ENCODE data around the gene GPATCH2. TPM values are rescaled to one million over a fixed set of nuclear protein-coding genes. Genes with fewer than 3 reads are reported as not detected.

Gene GPATCH2
- polyA plus RNA-seq, 1 of the 3 experiments (the other 2 are of a cell fraction): 4.2 TPM

DNA sequence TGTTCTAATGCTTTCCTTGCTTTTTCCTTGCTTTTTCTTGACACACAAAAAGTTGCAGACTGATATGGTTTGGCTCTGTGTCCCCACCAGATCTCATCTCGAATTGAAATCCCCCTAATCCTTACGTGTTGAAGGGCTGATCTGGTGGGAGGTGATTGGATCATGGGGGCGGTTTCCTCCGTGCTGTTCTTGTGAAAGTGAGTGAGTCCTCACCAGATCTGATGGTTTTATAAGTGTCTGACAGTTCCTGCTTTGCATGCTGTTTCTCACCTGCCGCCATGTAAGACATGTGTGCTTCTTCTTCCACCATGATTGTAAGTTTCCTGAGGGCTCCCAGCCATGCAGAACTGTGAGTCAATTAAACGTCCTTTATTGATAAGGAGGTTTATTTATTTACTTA lies 11.6 kb upstream of the GPATCH2 start:
- no peak overlapping the region for H2AFZ ChIP-seq (ENCODE audit: low read depth)
- no peak for DNase-seq
- no peaks in the 10 kb centered on the region for H3F3A ChIP-seq (replicated peaks; ENCODE audit: insufficient read depth)
- H3K79me2 ChIP-seq (ENCODE audit: insufficient read depth): no peaks in the 10 kb centered on the region
- TF ChIP-seq MEF2A (IDR thresholded peaks at IDR 0.05; ENCODE audit: borderline replicate concordance, low read depth) (no peak), FOXM1 (IDR thresholded peaks at IDR 0.05; ENCODE audit: low read depth) (no peak)
- H3K4me2 ChIP-seq: no peak overlapping the region
- H3K4me3 ChIP-seq (ENCODE audit: low read depth in 2 of 2, low read length in 1 of 2): no peak overlapping the region
- no peaks in the 10 kb centered on the region for H3K36me3 ChIP-seq (replicated peaks in 1 of 2; ENCODE audit: control insufficient read depth in 1 of 2, insufficient read depth in 2 of 2, low read length in 1 of 2)
- 74% methylated on average over 6 of the region's 6 CpGs for WGBS (ENCODE audit: low lambda C conversion rate)
- ChIA-PET CTCF (no interaction called here), POLR2A (no interaction called here)
- H3K9me3 ChIP-seq: no peaks in the 10 kb centered on the region
- H3K9me2 ChIP-seq: no peaks in the 10 kb centered on the region
- H3K27ac ChIP-seq (ENCODE audit: low read depth in 2 of 2, low read length in 1 of 2): no peak overlapping the region
- no peak overlapping the region for H3K9ac ChIP-seq
- no peaks in the 10 kb centered on the region for H3K4me1 ChIP-seq (ENCODE audit: control insufficient read depth in 1 of 2, insufficient read depth in 2 of 2, low read depth in 1 of 2, low read length in 1 of 2)
- no peaks in the 10 kb centered on the region for H3K27me3 ChIP-seq (ENCODE audit: insufficient read depth)
- H4K20me1 ChIP-seq (ENCODE audit: insufficient read depth): no peaks in the 10 kb centered on the region

DNA sequence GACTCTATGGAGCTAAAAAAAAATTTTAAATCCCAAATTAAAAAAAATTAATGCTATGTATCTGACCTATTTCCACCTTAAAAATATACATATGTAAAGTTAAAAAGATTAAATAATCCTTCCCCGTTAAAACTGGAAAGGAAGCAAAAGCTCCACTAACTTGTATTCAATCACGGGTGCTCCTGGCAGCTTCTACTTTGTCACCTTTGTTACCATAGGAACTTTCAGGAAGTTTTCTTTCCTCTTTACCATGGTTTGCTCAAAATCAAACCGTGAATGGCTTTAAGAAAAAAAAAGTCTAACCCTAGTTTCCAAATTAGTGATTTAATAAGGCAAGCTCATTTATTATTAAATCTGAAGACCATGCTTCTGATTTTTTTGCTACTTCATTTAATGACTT lies 3.5 kb downstream of the GPATCH2 start:
- no peak overlapping the region for H2AFZ ChIP-seq (ENCODE audit: low read depth)
- WGBS (ENCODE audit: low lambda C conversion rate): 83% methylated on average over 3 of the region's 3 CpGs
- H3K4me2 ChIP-seq: no peak overlapping the region
- H3K9me3 ChIP-seq: no peaks in the 10 kb centered on the region
- CTCF ChIA-PET: interaction anchor here (1.0 to 1.5 kb wide), 3 partner anchors 9 to 33 kb away, joined by 3 read pairs; no protein-coding TSS in a partner anchor
- no peak for DNase-seq
- no peak overlapping the region for H3K9ac ChIP-seq
- no peak overlapping the region for H3K4me3 ChIP-seq (ENCODE audit: low read depth in 2 of 2, low read length in 1 of 2)
- peaks cover 84% of the 10 kb centered on the region for H3K79me2 ChIP-seq (ENCODE audit: insufficient read depth)
- POLR2A ChIA-PET: no interaction called here
- no peak overlapping the region for H3K27ac ChIP-seq (ENCODE audit: low read depth in 2 of 2, low read length in 1 of 2)
- H3K36me3 ChIP-seq (replicated peaks in 1 of 2; ENCODE audit: control insufficient read depth in 1 of 2, insufficient read depth in 2 of 2, low read length in 1 of 2): peaks cover 3 to 10% of the 10 kb centered on the region in 2 experiments
- no peaks in the 10 kb centered on the region for H3F3A ChIP-seq (replicated peaks; ENCODE audit: insufficient read depth)
- no peaks in the 10 kb centered on the region for H3K27me3 ChIP-seq (ENCODE audit: insufficient read depth)
- TF ChIP-seq FOXM1 (IDR thresholded peaks at IDR 0.05; ENCODE audit: low read depth): no peak
- TF ChIP-seq TEAD4 (IDR thresholded peaks at IDR 0.05; ENCODE audit: borderline replicate concordance, insufficient read depth): no peak
- no peak for TF ChIP-seq SIN3A (IDR thresholded peaks at IDR 0.05; ENCODE audit: borderline replicate concordance, low read depth, low read length)
- no peak for TF ChIP-seq SMC3 (IDR thresholded peaks at IDR 0.05; ENCODE audit: low read depth, low read length)
- no peak for TF ChIP-seq RCOR1 (IDR thresholded peaks at IDR 0.05; ENCODE audit: low read length)
- TF ChIP-seq EP300 (IDR thresholded peaks at IDR 0.05; ENCODE audit: borderline replicate concordance in 1 of 2, low read depth in 1 of 2, low read length in 1 of 2): no peak
- TF ChIP-seq RXRA (IDR thresholded peaks at IDR 0.05; ENCODE audit: borderline replicate concordance, low read depth): no peak
- no peak for TF ChIP-seq MEF2A (IDR thresholded peaks at IDR 0.05; ENCODE audit: borderline replicate concordance, low read depth)
- TF ChIP-seq YY1 (IDR thresholded peaks at IDR 0.05; ENCODE audit: low read depth): no peak
- TF ChIP-seq RFX5 (IDR thresholded peaks at IDR 0.05; ENCODE audit: low read length): no peak
- TF ChIP-seq FOSL2 (IDR thresholded peaks at IDR 0.05; ENCODE audit: borderline replicate concordance, low read depth): no peak
- no peaks in the 10 kb centered on the region for H3K9me2 ChIP-seq
- H3K4me1 ChIP-seq (ENCODE audit: control insufficient read depth in 1 of 2, insufficient read depth in 2 of 2, low read depth in 1 of 2, low read length in 1 of 2): peaks cover 3 to 20% of the 10 kb centered on the region in 2 experiments; a peak in 3 of 4 replicates
- H4K20me1 ChIP-seq (ENCODE audit: insufficient read depth): 0 out of 2 replicates have a peak, but pooled peaks cover 5% of the 10 kb centered on the region

DNA sequence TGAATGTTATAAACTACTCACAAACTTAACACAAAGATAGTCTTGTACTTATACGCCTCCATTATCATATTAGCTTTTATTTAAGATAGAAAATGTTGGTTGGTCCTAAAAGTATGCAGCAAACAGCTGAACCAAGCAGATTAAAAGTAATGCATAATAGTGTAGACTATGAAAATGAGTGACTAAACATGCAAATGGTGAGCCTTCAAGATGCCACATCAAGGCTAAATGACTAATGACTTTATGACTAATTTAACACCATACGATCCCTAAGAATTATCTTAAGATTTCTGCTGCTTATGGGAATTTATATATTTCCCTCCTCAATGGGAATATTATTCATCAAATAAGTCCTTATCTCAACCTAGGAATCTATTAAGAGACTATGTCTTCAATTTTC lies 4.6 kb downstream of the GPATCH2 start:
- no peak for DNase-seq
- H3K9ac ChIP-seq: no peak overlapping the region
- no peak overlapping the region for H2AFZ ChIP-seq (ENCODE audit: low read depth)
- ChIA-PET POLR2A (no interaction called here), CTCF (no interaction called here)
- no peaks in the 10 kb centered on the region for H3K9me2 ChIP-seq
- no peaks in the 10 kb centered on the region for H3K27me3 ChIP-seq (ENCODE audit: insufficient read depth)
- peaks cover 3 to 20% of the 10 kb centered on the region in 2 experiments; a peak in 2 of 4 replicates for H3K4me1 ChIP-seq (ENCODE audit: control insufficient read depth in 1 of 2, insufficient read depth in 2 of 2, low read depth in 1 of 2, low read length in 1 of 2)
- no peak overlapping the region for H3K4me2 ChIP-seq
- H3K27ac ChIP-seq (ENCODE audit: low read depth in 2 of 2, low read length in 1 of 2): no peak overlapping the region
- H3F3A ChIP-seq (replicated peaks; ENCODE audit: insufficient read depth): no peaks in the 10 kb centered on the region
- no peaks in the 10 kb centered on the region for H3K9me3 ChIP-seq
- 0 out of 2 replicates have a peak, but pooled peaks cover 5% of the 10 kb centered on the region for H4K20me1 ChIP-seq (ENCODE audit: insufficient read depth)
- H3K36me3 ChIP-seq (replicated peaks in 1 of 2; ENCODE audit: control insufficient read depth in 1 of 2, insufficient read depth in 2 of 2, low read length in 1 of 2): peaks cover 3 to 13% of the 10 kb centered on the region in 2 experiments
- TF ChIP-seq, protein P1, sequence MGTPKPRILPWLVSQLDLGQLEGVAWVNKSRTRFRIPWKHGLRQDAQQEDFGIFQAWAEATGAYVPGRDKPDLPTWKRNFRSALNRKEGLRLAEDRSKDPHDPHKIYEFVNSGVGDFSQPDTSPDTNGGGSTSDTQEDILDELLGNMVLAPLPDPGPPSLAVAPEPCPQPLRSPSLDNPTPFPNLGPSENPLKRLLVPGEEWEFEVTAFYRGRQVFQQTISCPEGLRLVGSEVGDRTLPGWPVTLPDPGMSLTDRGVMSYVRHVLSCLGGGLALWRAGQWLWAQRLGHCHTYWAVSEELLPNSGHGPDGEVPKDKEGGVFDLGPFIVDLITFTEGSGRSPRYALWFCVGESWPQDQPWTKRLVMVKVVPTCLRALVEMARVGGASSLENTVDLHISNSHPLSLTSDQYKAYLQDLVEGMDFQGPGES (IDR thresholded peaks at IDR 0.05; ENCODE audit: low read depth, low read length): no peak
- no peak for TF ChIP-seq GATA2 (CRISPR knock-in tag; IDR thresholded peaks at IDR 0.05)
- 99% methylated on average over 2 of the region's 2 CpGs for WGBS (ENCODE audit: low lambda C conversion rate)
- H3K4me3 ChIP-seq (ENCODE audit: low read depth in 2 of 2, low read length in 1 of 2): no peak overlapping the region
- peaks cover 95% of the 10 kb centered on the region for H3K79me2 ChIP-seq (ENCODE audit: insufficient read depth)
